HG02798 (cell line): ENCODE data around the gene AQP12A.

Experiments
- ATAC-seq: cut with Tn5 transposase; IDR thresholded peaks from one replicate; pipeline ENCODE4 v1.9.1; 2021; ENCODE audit warnings: mild to moderate bottlenecking; ENCODE audit not compliant: unreplicated experiment, poor library complexity

AQP12A gene

GRCh38 chr2:240703417-240704341 is 12.0 kb downstream of the AQP12A start:
- ATAC-seq = no peak

- no peak for ATAC-seq
Observed at GRCh38 chr2:240704651-240705050, 13.0 kb downstream of the AQP12A start.

GRCh38 chr2:240705204-240705791 is 13.6 kb downstream of the AQP12A start:
- ATAC-seq = no peak

GRCh38 chr2:240707043-240707756 is 15.5 kb downstream of the AQP12A start:
- no peak for ATAC-seq

- no peak for ATAC-seq
Observed at GRCh38 chr2:240707821-240708220, 16.2 kb downstream of the AQP12A start.

GRCh38 chr2:240708457-240708856 is 16.8 kb downstream of the AQP12A start:
- no peak for ATAC-seq

- no peak for ATAC-seq
Observed at GRCh38 chr2:240711296-240711695, 19.6 kb downstream of the AQP12A start.

- no peak for ATAC-seq
Observed at GRCh38 chr2:240711701-240712100, 20.0 kb downstream of the AQP12A start.

- no peak for ATAC-seq
Observed at GRCh38 chr2:240712121-240712520, 20.5 kb downstream of the AQP12A start.

- ATAC-seq = no peak
Observed at GRCh38 chr2:240713071-240713927, 21.6 kb downstream of the AQP12A start.

GRCh38 chr2:240713928-240714746 is 22.5 kb downstream of the AQP12A start:
- no peak for ATAC-seq

GRCh38 chr2:240714747-240715725 is 23.4 kb downstream of the AQP12A start:
- no peak for ATAC-seq

GRCh38 chr2:240716130-240716798 is 24.6 kb downstream of the AQP12A start:
- ATAC-seq = no peak

GRCh38 chr2:240717181-240717641 is 25.5 kb downstream of the AQP12A start:
- ATAC-seq = no peak

GRCh38 chr2:240717681-240718581 is 26.3 kb downstream of the AQP12A start:
- ATAC-seq = no peak

GRCh38 chr2:240718896-240719490 is 27.3 kb downstream of the AQP12A start:
- no peak for ATAC-seq
